ENCODE data around the gene AMER2. TPM values are rescaled to one million over a fixed set of nuclear protein-coding genes. Genes with fewer than 3 reads are reported as not detected.

The AMER2 gene
- polyA plus RNA-seq, 1 donor (not counting 4 experiments of a cell fraction or from before 2014, with no cell fraction given) = not detected

- H4K20me1 ChIP-seq (ENCODE audit: control insufficient read depth, extremely low read depth, insufficient read depth, low read length) = no peaks in the 10 kb centered on the region
- DNase-seq (ENCODE audit: low read depth, low spot score) (no peak), FAIRE-seq (no peak)
- no peak overlapping the region for H3K27ac ChIP-seq (ENCODE audit: control insufficient read depth, insufficient read depth, low read length)
- no peaks in the 10 kb centered on the region for H3K36me3 ChIP-seq (ENCODE audit: control insufficient read depth in 2 of 2, extremely low read depth in 1 of 2, insufficient read depth in 2 of 2, low read length in 2 of 2)
- TF ChIP-seq EZH2 (IDR thresholded peaks at IDR 0.05; ENCODE audit: low read length) (no peak), CTCF (optimal IDR thresholded peaks at IDR 0.05 in 1 of 3, IDR thresholded peaks at IDR 0.05 in 1 of 3, conservative IDR thresholded peaks at IDR 0.05 in 1 of 3; ENCODE audit: extremely low read depth in 1 of 3, insufficient read depth in 2 of 3, low read length in 3 of 3) (no peak)
- H3K27me3 ChIP-seq (ENCODE audit: control insufficient read depth, extremely low read depth, insufficient read depth, low read length) = peaks cover 4% of the 10 kb centered on the region
- H3K9me1 ChIP-seq (ENCODE audit: control insufficient read depth, extremely low read depth, insufficient read depth, low read length) = no peaks in the 10 kb centered on the region
- H3K9ac ChIP-seq (ENCODE audit: control insufficient read depth, extremely low read depth, insufficient read depth, low read length) = no peak overlapping the region
- no peak overlapping the region for H3K4me3 ChIP-seq (ENCODE audit: control insufficient read depth in 2 of 3, extremely low read depth in 1 of 3, insufficient read depth in 2 of 3, low read depth in 1 of 3, low read length in 3 of 3)
- H3K4me1 ChIP-seq (ENCODE audit: control insufficient read depth, extremely low read depth, insufficient read depth, low read length) = peaks cover 4% of the 10 kb centered on the region
- H3K79me2 ChIP-seq (ENCODE audit: control insufficient read depth, insufficient read depth, low read length) = no peaks in the 10 kb centered on the region
- no peak overlapping the region for H2AFZ ChIP-seq (ENCODE audit: control insufficient read depth, low read length)
- no peak overlapping the region for H3K4me2 ChIP-seq (ENCODE audit: control insufficient read depth, extremely low read depth, insufficient read depth, low read depth, low read length)
- H3K9me3 ChIP-seq (ENCODE audit: control insufficient read depth, low read depth, low read length) = no peaks in the 10 kb centered on the region
- dilution Hi-C loops (cut with MboI; ENCODE audit: extremely low pct_ligation_motif_present, low sequenced_read_pairs) = no loop called here
Measured at GRCh38 chr13:25117312-25117711, 54.8 kb downstream of the AMER2 start.

GRCh38 chr13:25116044-25116443 is 56.0 kb downstream of the AMER2 start:
- Histone ChIP-seq H3K4me3 (ENCODE audit: control insufficient read depth in 2 of 3, extremely low read depth in 1 of 3, insufficient read depth in 2 of 3, low read depth in 1 of 3, low read length in 3 of 3) (no peak overlapping the region), H3K79me2 (ENCODE audit: control insufficient read depth, insufficient read depth, low read length) (no peaks in the 10 kb centered on the region), H3K9me1 (ENCODE audit: control insufficient read depth, extremely low read depth, insufficient read depth, low read length) (no peaks in the 10 kb centered on the region), H3K4me1 (ENCODE audit: control insufficient read depth, extremely low read depth, insufficient read depth, low read length) (peaks cover 10% of the 10 kb centered on the region), H3K9ac (ENCODE audit: control insufficient read depth, extremely low read depth, insufficient read depth, low read length) (no peak overlapping the region), H2AFZ (ENCODE audit: control insufficient read depth, low read length) (no peak overlapping the region), H3K27ac (ENCODE audit: control insufficient read depth, insufficient read depth, low read length) (no peak overlapping the region), H3K9me3 (ENCODE audit: control insufficient read depth, low read depth, low read length) (no peaks in the 10 kb centered on the region), H3K36me3 (ENCODE audit: control insufficient read depth in 2 of 2, extremely low read depth in 1 of 2, insufficient read depth in 2 of 2, low read length in 2 of 2) (no peaks in the 10 kb centered on the region), H4K20me1 (ENCODE audit: control insufficient read depth, extremely low read depth, insufficient read depth, low read length) (no peaks in the 10 kb centered on the region), H3K4me2 (ENCODE audit: control insufficient read depth, extremely low read depth, insufficient read depth, low read depth, low read length) (no peak overlapping the region), H3K27me3 (ENCODE audit: control insufficient read depth, extremely low read depth, insufficient read depth, low read length) (peaks cover 4% of the 10 kb centered on the region)
- FAIRE-seq (no peak), DNase-seq (ENCODE audit: low read depth, low spot score) (no peak)
- TF ChIP-seq CTCF (optimal IDR thresholded peaks at IDR 0.05 in 1 of 3, IDR thresholded peaks at IDR 0.05 in 1 of 3, conservative IDR thresholded peaks at IDR 0.05 in 1 of 3; ENCODE audit: extremely low read depth in 1 of 3, insufficient read depth in 2 of 3, low read length in 3 of 3) (no peak), EZH2 (IDR thresholded peaks at IDR 0.05; ENCODE audit: low read length) (no peak)
- dilution Hi-C loops (cut with MboI; ENCODE audit: extremely low pct_ligation_motif_present, low sequenced_read_pairs) = no loop called here

All from keratinocyte (primary cell).